Inferior parietal cortex (tissue), 1 donor: ENCODE results near the gene TRABD.

Experiments
- DNase-seq: peaks from one replicate; pipeline ENCODE4 v3.0.0-alpha.2; 2016; ENCODE audit errors: extremely low spot score

TRABD gene

DNA sequence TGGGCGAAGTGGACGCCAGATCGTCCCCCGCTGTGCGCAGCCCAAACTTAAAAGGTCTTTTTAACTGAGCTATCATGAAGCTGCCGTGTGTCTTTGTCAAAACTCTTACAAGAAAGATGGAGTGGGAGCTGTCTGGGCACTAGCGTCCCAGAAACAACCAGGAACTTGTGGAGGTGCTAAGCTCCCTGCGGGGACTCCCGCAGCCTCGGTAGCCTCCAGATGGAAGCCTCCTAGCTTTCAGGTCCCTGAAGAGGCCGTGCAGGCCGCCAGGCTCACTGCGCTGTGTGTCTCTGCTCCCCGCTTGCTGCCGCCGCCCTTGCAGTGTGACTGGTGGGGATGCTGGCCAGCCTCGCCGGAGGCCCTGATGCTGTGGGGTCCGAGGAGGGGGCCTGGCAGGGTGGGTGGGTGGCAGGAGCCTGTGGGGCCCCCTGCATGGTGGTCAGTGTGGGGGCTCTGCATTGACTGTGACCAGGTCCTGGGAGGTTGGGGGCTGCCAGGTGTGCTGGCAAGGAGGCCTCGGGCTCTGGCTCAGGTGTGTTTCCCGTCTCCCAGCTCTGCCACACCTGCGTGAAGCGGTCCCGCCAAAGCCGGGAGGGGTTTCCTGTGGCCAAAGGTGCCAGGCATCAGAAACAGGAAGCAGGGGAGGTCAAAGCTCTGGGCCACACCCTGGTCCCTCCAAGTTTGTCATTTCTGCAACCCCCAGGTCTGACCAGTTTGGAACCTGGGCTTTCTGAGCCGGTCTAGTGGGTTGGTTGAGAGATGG, 1.2 kb downstream of the TRABD start:
- no peak for DNase-seq

DNA sequence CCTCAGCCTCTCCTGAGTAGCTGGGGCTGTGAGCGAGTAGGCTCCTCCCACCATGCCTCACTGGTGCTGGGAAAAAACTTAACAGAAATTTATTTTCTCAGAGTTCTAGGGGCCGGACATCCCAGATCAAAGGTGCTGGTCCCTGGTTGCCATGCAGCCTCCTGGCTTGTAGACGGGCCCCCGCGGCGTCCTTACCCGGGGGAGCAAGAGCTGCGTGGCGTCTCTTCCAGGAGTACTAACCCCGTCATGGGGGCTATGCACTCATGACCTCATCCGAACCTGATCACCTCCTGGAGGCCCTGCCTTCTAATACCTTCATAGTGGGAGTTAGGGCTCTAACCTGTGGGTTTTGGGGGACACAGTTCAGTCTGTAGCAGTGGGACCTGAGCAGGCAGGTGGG, 2.6 kb downstream of the TRABD start:
- DNase-seq = no peak

DNA sequence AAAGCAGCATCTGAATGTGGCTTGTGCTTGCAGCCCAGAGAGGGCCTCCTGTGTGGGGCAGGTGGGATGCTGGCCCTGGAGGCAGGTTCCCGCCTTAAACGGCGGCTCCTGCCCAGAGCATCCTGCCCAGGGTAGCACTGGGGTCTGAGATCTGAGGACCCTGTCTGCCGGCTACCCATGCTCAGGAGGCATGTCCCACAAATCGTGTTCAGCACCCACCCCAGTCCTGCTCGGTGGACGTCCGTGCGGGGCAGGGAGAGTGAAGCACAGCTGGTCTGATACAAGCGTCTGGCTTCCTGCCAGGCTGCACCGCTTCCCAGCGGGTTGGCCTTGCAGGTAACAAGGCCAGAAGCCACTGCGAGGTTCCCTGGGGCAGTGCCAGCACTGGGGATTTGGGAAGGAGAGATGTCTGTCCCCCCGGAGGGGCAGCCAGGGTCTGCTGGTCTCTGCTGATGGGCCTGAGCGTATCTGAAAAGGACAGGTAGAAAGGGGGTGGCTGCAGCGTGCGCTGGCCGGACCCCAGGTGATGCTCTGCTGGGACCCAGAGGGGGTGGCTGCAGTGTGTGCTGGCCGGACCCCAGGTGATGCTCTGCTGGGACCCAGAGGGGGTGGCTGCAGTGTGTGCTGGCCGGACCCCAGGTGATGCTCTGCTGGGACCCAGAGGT, 3.6 kb downstream of the TRABD start:
- DNase-seq = no peak

DNA sequence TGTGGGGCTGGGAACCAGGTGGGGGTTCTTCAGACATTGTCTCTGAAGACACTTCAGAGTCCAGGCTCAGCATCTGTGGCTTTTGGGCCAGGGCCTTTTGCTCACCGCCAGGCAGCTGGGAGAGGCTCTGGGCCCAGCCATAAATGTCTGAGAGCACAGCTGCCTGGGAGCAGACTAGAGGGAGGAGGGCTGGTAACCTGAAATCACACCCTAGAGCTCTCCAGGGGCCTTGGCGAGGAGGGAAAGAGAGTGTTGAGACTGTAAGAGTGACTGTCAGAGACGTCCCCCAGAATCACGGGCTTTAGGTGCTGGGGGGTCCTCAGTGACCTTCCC, 4.1 kb downstream of the TRABD start:
- DNase-seq = no peak

DNA sequence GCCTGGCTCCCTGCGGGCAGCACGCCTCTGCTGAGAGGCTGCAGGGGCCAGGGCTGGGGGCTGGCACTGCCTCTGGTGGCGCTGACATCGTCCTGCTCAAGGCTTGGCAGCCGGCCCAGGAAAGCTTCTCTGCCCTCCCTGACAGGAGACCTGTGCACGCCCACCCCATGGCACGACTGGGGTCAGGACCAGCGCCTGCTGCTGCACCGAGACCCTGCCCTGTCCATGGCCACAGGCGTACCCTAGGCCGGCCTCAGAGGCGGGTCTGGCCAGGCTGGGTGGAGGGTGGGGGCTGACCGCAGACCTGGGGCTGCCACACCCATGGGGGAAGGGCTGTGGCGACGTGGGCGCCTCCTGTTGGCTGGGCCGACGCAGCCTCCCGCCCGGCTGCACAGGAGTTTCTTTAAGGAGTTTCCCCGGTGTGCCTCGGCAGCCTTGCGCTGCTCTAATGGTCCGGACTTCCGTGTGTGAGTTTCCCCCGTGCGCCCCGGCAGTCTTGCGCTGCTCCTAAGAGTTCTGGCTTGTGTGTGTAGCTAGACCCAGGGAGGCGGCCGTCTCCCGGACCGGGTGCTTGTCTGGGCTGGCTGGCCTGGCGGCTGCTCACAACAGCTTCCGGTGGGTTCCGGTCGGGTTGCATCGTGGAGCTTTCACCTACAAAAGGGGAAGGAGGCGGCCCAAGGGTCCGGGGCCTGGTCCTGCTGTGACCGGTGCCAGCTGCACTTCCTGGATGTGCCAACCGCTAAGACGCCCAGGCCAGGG, 4.6 kb downstream of the TRABD start:
- no peak for DNase-seq

DNA sequence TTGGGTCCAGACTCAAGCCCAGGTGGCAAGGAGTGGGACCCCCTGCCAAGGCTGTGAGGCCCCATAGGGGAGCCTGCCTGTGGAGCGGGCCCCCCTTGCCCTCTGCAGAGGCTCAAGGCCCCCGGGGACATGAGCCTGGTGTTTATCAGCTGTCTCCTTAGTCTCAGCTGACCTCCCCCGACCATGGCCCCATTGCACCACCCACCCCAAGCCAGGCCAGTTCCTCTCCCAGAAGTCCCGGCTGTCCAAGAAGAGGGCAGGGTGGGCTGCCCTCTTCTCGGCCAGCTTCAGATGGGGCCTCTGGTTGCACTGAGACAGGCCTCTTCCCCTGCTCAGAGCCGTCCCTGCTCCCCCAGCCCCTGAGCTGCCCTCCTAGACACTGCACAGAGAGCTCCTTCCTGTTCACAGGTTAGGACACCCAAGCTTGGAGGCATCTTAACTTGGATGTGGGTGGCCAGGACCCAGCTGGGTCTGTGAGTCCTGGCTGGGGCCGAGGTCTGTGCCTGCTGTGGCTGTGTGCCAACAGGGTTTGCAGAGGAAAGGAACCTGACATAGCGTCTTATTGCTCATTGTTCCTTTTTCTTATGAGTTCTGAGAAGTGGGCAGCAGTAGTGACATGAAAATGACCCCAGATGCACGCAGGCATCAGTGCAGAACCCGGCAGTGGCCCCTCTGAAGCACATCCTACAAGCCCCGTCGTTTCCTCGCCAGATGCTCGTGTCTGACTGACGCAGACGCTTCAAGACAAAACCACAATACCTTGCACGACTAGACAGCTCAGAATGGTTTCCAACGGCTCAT, 5.4 kb downstream of the TRABD start:
- no peak for DNase-seq

DNA sequence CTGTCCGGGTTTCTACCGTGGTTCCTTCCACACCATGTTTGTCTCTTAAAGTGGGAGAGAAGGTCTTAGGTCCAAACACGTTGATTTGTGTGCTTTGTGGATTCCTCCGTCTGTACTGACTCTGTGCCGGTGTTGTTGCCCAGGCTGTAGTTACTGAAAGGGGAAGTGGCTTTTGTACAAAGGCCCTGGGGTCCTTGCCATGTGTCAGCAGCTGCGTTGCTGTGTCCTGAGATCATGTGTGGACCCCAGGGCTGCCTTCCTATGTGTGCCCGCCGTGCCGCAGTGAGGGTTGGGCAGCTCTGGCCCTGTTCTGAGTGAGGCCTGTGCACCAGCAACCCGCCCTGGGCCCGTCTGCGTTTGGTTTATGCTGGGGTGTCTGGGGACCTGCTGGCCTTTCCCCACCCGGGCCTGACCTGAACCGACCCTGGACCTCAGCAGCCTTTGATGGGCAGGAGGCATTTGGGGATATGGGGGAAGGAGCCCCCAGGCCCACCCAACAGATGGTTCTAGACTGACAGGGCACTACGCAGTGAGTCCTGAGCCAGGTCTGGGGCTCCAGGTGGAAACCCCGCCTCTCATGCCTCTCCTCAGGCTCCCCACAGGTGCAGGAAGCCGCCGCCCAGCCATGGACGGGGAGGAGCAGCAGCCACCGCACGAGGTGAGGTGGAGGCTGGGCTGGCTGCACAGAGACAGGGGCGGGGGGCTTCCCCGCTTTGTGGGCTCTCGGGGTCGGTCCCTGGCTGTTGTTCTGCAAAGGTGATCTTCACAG, 6.9 kb downstream of the TRABD start:
- no peak for DNase-seq

DNA sequence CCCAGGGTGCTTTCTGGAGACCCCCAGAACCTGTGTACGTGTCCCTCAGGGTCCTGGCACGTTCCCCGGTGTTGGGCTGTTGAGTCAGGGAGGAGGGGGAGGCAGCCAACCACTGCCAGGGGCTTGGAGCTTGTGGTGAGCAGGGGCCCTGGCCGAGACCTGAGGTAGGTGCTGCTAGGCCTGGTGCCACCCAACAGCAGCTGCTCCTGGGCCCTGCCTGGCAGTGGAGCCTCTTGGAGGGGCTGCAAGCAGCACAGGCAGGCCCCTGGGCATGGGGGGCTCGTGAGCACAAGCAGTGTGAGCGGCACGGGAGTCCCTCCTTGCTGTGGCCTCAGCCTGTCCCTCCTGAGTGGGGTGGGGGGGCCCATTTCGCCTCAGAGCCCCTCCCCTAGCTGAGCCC, 7.9 kb downstream of the TRABD start:
- DNase-seq = no peak

DNA sequence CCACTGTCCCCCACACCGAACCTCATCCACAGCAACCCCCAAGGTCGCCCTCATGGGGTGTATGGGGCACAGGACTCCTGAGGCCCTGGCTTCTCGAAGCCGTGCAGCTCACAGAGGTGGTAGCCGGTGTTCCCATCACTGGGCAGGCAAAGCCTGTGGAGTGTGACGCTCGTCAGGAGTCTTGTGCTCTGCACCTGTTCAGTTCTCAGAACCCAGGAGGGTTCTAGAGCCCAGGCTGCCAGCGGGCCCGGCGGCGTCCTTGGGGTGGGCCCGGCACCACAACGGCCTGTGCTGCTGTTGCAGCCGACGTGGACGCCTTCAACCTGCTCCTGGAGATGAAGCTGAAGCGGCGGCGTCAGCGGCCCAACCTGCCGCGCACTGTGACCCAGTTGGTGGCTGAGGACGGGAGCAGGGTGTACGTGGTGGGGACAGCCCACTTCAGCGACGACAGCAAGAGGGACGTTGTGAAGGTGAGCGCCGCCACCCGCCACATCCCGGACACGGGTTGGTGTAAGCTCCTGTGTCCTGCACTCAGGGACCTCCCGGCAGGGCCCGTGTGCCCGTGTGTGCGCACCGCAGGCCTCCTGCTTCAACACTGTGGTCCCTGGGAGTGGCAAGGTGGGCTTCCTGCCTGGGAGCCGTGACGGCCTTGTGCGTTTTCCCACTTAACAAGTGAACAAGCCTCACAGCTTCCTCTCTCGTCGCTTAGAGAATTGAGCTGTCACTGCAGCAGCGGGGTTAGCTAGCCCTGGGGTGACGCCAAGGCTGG, 8.5 kb downstream of the TRABD start:
- DNase-seq = no peak

DNA sequence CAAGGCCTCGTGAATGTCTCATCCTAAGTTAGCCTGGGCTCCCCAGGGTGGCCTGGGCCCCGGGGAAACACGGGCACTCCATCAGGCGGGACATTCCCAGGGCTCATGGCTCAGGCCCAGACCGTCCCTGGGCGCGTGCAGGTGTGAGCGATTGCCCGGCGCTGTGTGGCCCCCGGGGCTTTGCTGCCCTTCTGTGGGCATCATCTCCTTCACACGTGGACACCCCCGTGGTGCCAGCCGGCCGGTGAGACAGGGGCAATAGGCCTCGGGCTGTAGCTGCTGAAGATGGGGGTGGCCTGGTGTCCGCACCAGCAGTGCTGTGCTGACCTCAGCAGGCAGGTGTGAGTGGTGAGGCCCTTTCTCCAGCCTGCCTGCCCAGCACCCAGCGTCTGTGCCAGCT, 10.5 kb downstream of the TRABD start:
- DNase-seq = no peak

DNA sequence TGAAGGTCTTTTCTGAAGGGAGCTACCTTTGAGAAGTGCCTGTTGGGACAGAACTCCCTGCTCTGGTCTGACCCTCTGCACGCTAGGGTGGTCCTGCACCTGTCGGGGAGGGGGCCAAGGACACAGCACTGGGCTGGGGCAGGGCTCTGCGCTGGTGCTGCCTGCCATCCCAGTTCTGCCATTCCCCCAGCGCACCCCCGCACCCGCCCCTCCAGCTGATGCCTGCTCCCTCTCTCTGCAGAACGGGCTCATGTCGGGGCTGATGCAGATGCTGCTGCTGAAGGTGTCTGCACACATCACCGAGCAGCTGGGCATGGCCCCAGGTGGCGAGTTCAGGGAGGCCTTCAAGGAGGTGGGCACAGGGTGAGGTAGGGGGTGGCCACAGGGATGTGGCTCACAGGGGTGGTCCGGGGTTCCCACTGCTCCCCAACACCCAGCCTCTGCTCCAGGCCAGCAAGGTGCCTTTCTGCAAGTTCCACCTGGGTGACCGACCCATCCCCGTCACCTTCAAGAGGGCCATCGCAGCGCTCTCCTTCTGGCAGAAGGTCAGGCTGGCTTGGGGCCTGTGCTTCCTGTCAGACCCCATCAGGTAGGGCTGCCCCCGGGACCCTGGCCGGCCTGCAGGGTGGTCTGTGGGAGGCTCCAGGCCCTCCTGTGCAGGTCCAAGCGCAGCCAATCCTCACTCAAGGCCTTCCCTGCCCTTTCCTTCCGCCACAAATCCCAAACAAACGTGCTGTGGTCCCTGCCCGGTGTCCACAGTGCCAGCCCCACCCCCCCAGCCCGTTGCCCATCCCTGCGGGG, 11.5 kb downstream of the TRABD start:
- DNase-seq = no peak

DNA sequence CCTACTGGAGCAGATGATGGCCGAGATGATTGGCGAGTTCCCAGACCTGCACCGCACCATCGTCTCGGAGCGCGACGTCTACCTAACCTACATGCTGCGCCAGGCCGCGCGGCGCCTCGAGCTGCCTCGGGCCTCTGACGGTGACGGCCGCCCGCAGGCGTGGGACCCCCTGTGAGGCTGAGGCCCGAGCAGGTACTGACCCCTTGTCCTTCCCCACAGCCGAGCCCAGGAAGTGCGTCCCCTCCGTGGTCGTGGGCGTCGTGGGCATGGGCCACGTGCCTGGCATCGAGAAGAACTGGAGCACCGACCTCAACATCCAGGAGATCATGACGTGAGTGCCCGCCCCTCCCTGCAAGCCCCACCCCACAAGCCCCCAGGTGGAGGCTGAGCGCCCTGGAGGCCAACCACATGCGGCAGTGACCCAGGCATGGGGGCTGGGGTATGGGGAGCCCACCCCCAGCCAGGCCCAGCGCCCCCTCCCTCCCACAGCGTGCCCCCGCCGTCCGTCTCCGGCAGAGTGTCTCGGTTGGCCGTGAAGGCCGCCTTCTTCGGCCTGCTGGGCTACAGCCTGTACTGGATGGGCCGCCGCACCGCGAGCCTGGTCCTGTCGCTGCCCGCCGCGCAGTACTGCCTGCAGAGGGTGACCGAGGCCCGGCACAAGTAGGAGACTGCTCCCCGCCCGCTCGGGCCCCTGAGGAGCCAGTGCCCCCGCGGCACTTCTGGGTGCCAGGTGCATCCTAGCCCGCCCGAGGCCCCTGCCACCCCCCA, 12.3 kb downstream of the TRABD start:
- DNase-seq = no peak

DNA sequence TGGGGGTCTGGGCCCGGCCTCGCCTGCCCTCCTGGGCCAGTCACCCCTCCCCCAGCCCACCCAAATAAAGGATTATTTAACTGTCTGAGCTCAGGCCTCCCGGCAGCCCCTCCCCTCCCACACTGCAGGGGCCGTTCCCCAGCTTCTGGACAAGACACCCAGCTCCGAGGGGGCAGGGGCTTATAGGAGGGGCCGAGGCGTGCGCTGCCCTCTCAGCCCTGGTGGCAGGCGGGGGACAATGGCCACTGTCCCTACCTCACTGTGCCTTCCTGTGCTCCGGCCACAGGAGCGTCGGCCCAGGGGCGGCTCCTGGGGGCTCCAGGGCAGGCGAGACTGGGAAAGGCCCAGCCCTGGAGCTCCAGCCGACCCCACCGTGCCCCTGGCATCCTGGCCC, 12.9 kb downstream of the TRABD start:
- no peak for DNase-seq

DNA sequence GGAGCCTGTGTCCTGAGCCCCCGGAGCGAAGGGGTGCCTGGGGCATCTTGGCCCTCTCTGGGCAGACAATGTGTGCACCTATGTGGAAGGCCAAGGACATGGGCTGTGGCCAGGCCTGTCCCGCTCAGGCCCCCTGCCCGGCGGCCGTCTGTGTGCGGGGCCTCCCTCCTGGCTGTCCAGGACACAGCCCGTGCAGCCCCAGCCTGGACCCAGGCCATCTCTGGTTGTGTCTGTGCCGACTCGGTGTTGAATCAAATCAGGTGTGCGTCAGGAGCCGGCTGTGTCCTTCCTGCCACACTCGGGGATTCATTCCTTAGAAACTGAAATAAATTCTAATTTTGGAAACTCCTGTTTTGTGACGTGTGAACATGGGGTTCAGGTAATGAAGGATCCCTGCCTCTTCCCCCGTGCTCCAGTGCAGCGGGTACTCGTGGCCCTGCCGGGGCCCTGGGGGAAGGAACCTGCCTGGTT, 13.6 kb downstream of the TRABD start:
- DNase-seq = no peak

DNA sequence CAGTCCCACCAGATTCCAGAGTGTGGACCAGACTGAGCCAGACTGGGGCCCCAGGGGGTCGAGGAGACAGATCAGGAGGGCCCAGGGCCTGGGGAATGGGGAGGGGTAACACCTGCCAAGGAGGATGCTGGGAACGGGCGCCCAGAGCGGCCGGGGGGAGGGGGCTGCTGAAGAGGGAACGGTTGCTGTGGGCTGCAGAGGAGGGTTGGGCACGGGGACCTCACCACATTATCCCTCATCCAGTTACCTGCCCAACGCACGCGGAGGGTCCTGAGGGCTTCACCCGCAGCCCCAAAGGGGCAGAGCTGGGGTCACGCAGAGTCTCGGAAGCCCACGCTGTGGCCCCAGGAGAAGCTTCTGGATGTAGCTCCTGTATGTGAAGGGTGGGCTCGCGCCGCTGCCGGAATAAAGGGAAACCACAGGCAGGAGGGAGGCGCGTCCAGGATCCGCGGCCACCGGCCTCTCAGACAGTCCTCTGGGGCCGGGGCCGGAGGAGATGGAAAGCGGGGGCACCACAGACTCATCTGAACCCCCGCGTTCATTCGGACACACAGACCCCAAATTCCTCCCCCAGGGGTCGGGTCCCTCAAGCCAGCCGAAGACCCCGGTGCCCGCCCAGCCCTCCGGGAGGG, 14.2 kb downstream of the TRABD start:
- no peak for DNase-seq

DNA sequence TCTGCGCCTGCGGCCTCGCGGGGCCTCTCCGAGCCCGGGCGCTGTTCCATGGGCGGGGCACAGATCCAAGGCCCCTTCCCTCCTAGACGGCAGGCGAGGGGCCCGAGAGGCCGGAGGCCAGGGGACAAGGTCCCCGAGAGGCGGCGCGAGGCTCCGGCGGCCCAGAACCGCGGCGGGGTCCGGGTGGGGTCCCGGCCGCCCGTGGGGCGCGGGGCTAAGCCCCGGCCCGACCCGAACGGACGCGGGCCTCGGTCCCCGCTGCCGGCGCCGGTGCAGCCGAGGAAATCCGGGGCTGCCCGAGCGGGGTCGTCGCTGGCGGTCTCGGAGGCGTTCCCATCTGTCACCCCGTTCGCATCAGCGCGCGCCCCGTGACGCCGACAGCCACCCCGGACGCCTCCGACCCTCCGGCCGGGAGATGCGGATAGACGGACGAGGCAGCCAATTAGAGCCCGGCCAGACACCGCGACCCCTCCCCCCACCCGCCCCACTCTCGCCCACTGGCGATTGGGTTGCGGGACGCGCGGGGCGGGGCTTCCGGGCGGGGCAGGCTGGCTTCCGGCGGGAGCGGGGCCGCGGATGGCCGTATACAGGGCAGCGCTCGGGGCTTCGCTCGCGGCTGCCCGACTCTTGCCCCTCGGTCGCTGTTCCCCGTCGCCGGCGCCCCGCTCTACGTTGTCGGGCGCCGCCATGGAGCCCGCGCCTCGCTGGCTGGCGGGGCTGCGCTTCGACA, 14.9 kb downstream of the TRABD start, which contains the start of gene SELENOO:
TSS of gene SELENOO (plus strand) at position 551 of the 730 bp plus-strand sequence. CDS start at position 577, 26 bp downstream.
- DNase-seq = peak; percentile 87
